Tibial artery (tissue), 4 donors: ENCODE results near the gene GNAT3.

ENCODE experiments used
- DNase-seq, 2 donors: peaks; one replicate each; pipeline ENCODE4 v3.0.0-alpha.2; 2019
- H3K27ac ChIP-seq, 2 donors: fragments of 200-600 bp; sonication (generic) in 1 of 2; 1 replicate in 1 of 2; 2 replicates in 1 of 2; pipeline ENCODE4 v1.5.1; 2018 to 2019; ENCODE audit warnings: mild to moderate bottlenecking in 1 of 2
- H3K27me3 ChIP-seq, 2 donors: fragments of 200-600 bp; sonication (generic) in 1 of 2; one replicate each; pipeline versions ENCODE4 v1.5.1 to v1.6.0; 2016 to 2019
- H3K36me3 ChIP-seq, 3 donors: fragments of 200-600 bp; sonication (generic) in 2 of 3; one replicate each; pipeline ENCODE4 v1.5.1; 2016 to 2019; ENCODE audit warnings: mild to moderate bottlenecking in 2 of 3
- H3K4me1 ChIP-seq, 4 donors: fragments of 200-600 bp; sonication (generic) in 2 of 4; 1 replicate in 3 of 4; 2 replicates in 1 of 4; pipeline ENCODE4 v1.5.1; 2016 to 2019
- H3K4me3 ChIP-seq, 2 donors: fragments of 200-600 bp; sonication (generic) in 1 of 2; 1 replicate in 1 of 2; 2 replicates in 1 of 2; pipeline ENCODE4 v1.5.1; 2018 to 2019; ENCODE audit warnings: mild to moderate bottlenecking in 2 of 2
- H3K9me3 ChIP-seq, 3 donors: fragments of 200-600 bp; sonication (generic) in 1 of 3; one replicate each; pipeline ENCODE4 v1.5.1; 2016 to 2019
- CTCF ChIP-seq, 2 experiments: fragments of 200-600 bp in 1 of 2; fragments of 450-650 bp in 1 of 2; IDR thresholded peaks; one replicate each; pipeline ENCODE4 v1.5.1; 2017 to 2019; ENCODE audit warnings: antibody characterized with exemption in 2 of 2, mild to moderate bottlenecking in 1 of 2, moderate library complexity in 1 of 2
- intact Hi-C: fragments of 100-400 bp; cut with DNase I; formaldehyde crosslinking; loops from one replicate; pipeline ENCODE4 v1.15.0; 2023; ENCODE audit warnings: low total_unique reads

Gene GNAT3

GRCh38 chr7:80412842-80413241 lies 99.0 kb downstream of the GNAT3 start:
- Histone ChIP-seq H3K36me3 (no peaks in the 10 kb centered on the region), H3K27ac (no peak overlapping the region), H3K4me1 (peaks cover 0 to 5% (median 0%) of the 10 kb centered on the region in 4 donors), H3K9me3 (no peaks in the 10 kb centered on the region), H3K4me3 (no peak overlapping the region), H3K27me3 (no peaks in the 10 kb centered on the region)
- TF ChIP-seq CTCF (IDR thresholded peaks at IDR 0.05), result no peak
- no peak for DNase-seq
- intact Hi-C loops, result no loop called here

DNA sequence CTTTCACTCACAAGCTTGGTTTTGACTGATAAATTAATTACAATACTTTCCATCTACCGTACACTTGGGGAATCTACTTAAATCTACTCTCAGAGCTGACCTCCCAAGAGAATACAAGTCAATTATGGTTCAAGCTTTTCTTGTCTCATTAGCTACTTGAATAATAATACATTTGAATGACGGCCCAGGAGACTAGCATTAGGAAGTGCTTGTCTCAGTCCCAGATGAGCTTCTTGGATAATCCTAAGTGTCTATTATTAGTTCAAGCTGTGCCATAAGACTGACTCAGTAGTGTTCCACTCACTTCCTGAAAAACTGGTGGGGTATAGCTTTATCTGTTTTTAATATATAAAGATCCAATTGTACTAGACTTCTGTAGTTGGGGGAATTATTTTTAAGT lies 100.2 kb downstream of the GNAT3 start:
- H3K4me3 ChIP-seq, result no peak overlapping the region
- no peaks in the 10 kb centered on the region for H3K9me3 ChIP-seq
- no peaks in the 10 kb centered on the region for H3K4me1 ChIP-seq
- no peak for TF ChIP-seq CTCF (IDR thresholded peaks at IDR 0.05)
- H3K27ac ChIP-seq, result no peak overlapping the region
- no peaks in the 10 kb centered on the region for H3K36me3 ChIP-seq
- H3K27me3 ChIP-seq, result no peaks in the 10 kb centered on the region
- intact Hi-C loops, result no loop called here
- DNase-seq, result no peak

- Histone ChIP-seq H3K9me3 (no peaks in the 10 kb centered on the region), H3K4me1 (no peaks in the 10 kb centered on the region), H3K4me3 (no peak overlapping the region), H3K36me3 (no peaks in the 10 kb centered on the region), H3K27me3 (no peaks in the 10 kb centered on the region), H3K27ac (no peak overlapping the region)
- TF ChIP-seq CTCF (IDR thresholded peaks at IDR 0.05), result no peak
- no peak for DNase-seq
- intact Hi-C loops, result no loop called here
Measured at GRCh38 chr7:80410081-80410480, 101.8 kb downstream of the GNAT3 start.
